Activated naive CD8-positive, alpha-beta T cell treated with anti-CD3 and anti-CD28 coated beads, Interleukin-2, amount 50 U/mL, for 24 hours (primary cell): ENCODE measurements around the gene RABEPK.
"Not testable (repeated sequence)": the region's sequence is repeated elsewhere in the genome, so short reads cannot be mapped to it uniquely, and the experiment has no call there.

Source experiments
- ATAC-seq: fragments of 150-1000 bp; cut with Tn5 transposase; one replicate; pipeline ENCODE4 v1.10.0; 2021
- DNase-seq: peaks from one replicate; pipeline ENCODE4 v3.0.0; 2021
- H3K27ac Mint-ChIP-seq: one replicate; pipeline ENCODE4 v1.8.0; 2021; ENCODE audit warnings: mild to moderate bottlenecking, mixed read lengths
- H3K27me3 Mint-ChIP-seq: one replicate; pipeline ENCODE4 v1.8.0; 2021; ENCODE audit warnings: mixed read lengths
- H3K36me3 Mint-ChIP-seq: one replicate; pipeline ENCODE4 v1.8.0; 2021; ENCODE audit warnings: low read depth, mixed read lengths
- H3K4me1 Mint-ChIP-seq: one replicate; pipeline ENCODE4 v1.8.0; 2021; ENCODE audit warnings: mixed read lengths
- H3K4me3 Mint-ChIP-seq: one replicate; pipeline ENCODE4 v1.8.0; 2021; ENCODE audit warnings: mild to moderate bottlenecking, moderate library complexity, mixed read lengths
- H3K9me3 Mint-ChIP-seq: one replicate; pipeline ENCODE4 v1.8.0; 2021; ENCODE audit warnings: mixed read lengths

Gene RABEPK

GRCh38 chr9:125181756-125182155 lies 18.6 kb upstream of the RABEPK start:
- not testable (repeated sequence) for H3K27me3 Mint-ChIP-seq, H3K4me3 Mint-ChIP-seq, H3K27ac Mint-ChIP-seq, H3K9me3 Mint-ChIP-seq, DNase-seq, ATAC-seq
- peaks cover 39% of the 10 kb centered on the region for H3K4me1 Mint-ChIP-seq
- peaks cover 23% of the 10 kb centered on the region for H3K36me3 Mint-ChIP-seq

GRCh38 chr9:125183054-125183453 lies 17.3 kb upstream of the RABEPK start:
- Mint-ChIP-seq H3K36me3 (peaks cover 32% of the 10 kb centered on the region), H3K27ac (no peak overlapping the region), H3K4me1 (peaks cover 49% of the 10 kb centered on the region), H3K9me3 (no peaks in the 10 kb centered on the region), H3K4me3 (no peak overlapping the region), H3K27me3 (no peaks in the 10 kb centered on the region)
- no peak for ATAC-seq
- no peak for DNase-seq

GRCh38 chr9:125183561-125183960 lies 16.8 kb upstream of the RABEPK start:
- Mint-ChIP-seq H3K36me3 (peaks cover 31% of the 10 kb centered on the region), H3K27me3 (no peaks in the 10 kb centered on the region), H3K4me1 (peaks cover 50% of the 10 kb centered on the region), H3K9me3 (no peaks in the 10 kb centered on the region), H3K27ac (no peak overlapping the region), H3K4me3 (no peak overlapping the region)
- DNase-seq (no peak), ATAC-seq (no peak)

- Mint-ChIP-seq H3K4me1 (peaks cover 64% of the 10 kb centered on the region), H3K4me3 (peak overlapping the region; percentile 93), H3K9me3 (no peaks in the 10 kb centered on the region), H3K27me3 (no peaks in the 10 kb centered on the region), H3K27ac (peak overlapping the region; percentile 89), H3K36me3 (peaks cover 14% of the 10 kb centered on the region)
- peak; percentile 2 for ATAC-seq
- DNase-seq: peak; percentile 43
Measured at GRCh38 chr9:125189011-125189360, 11.4 kb upstream of the RABEPK start.

GRCh38 chr9:125189361-125190289 lies 10.7 kb upstream of the RABEPK start, which contains the start of gene PPP6C:
Gene PPP6C (minus strand): TSS chr9:125189803. CDS start chr9:125189718, 85 bp downstream.
- ATAC-seq: peak; percentile 98
- peak within 1 kb of the TSS; percentile 93 for H3K4me3 Mint-ChIP-seq
- DNase-seq: peak; percentile 99
- peak within 1 kb of the TSS; percentile 89 for H3K27ac Mint-ChIP-seq
- peaks cover 68% of the 10 kb centered on the region for H3K4me1 Mint-ChIP-seq
- H3K36me3 Mint-ChIP-seq: peaks cover 12% of the 10 kb centered on the region
- H3K9me3 Mint-ChIP-seq: no peaks in the 10 kb centered on the region
- no peaks in the 10 kb centered on the region for H3K27me3 Mint-ChIP-seq

GRCh38 chr9:125190361-125190801 lies 10.0 kb upstream of the RABEPK start:
- DNase-seq (peak; percentile 32), ATAC-seq (no peak)
- H3K36me3 Mint-ChIP-seq: peaks cover 9% of the 10 kb centered on the region

GRCh38 chr9:125194466-125194865 lies 5.9 kb upstream of the RABEPK start:
- peaks cover 58% of the 10 kb centered on the region for H3K4me1 Mint-ChIP-seq

More at GRCh38 chr9:125190361-125190801, 10.0 kb upstream of the RABEPK start:
- peaks cover 72% of the 10 kb centered on the region for H3K4me1 Mint-ChIP-seq
- H3K27me3 Mint-ChIP-seq: no peaks in the 10 kb centered on the region
- peak overlapping the region; percentile 89 for H3K27ac Mint-ChIP-seq
- peak overlapping the region; percentile 93 for H3K4me3 Mint-ChIP-seq
- H3K9me3 Mint-ChIP-seq: no peaks in the 10 kb centered on the region

GRCh38 chr9:125195591-125195990 lies 4.8 kb upstream of the RABEPK start:
- not testable (repeated sequence) for H3K4me3 Mint-ChIP-seq, H3K36me3 Mint-ChIP-seq, DNase-seq, H3K27ac Mint-ChIP-seq, H3K27me3 Mint-ChIP-seq, H3K9me3 Mint-ChIP-seq, ATAC-seq
- H3K4me1 Mint-ChIP-seq: peaks cover 54% of the 10 kb centered on the region

More at GRCh38 chr9:125194466-125194865, 5.9 kb upstream of the RABEPK start:
- ATAC-seq, H3K9me3 Mint-ChIP-seq, H3K36me3 Mint-ChIP-seq, DNase-seq, H3K27me3 Mint-ChIP-seq: not testable (repeated sequence)
- Mint-ChIP-seq H3K4me3 (peak overlapping the region; percentile 48), H3K27ac (peak overlapping the region; percentile 68)

GRCh38 chr9:125202846-125203618 lies 2.7 kb downstream of the RABEPK start:
- no peaks in the 10 kb centered on the region for H3K27me3 Mint-ChIP-seq

GRCh38 chr9:125204477-125204876 lies 4.1 kb downstream of the RABEPK start:
- H3K4me3 Mint-ChIP-seq: no peak overlapping the region
- no peak for DNase-seq
- peaks cover 52% of the 10 kb centered on the region for H3K36me3 Mint-ChIP-seq
- peaks cover 12% of the 10 kb centered on the region for H3K4me1 Mint-ChIP-seq
- no peaks in the 10 kb centered on the region for H3K9me3 Mint-ChIP-seq
- no peak for ATAC-seq
- no peaks in the 10 kb centered on the region for H3K27me3 Mint-ChIP-seq
- H3K27ac Mint-ChIP-seq: no peak overlapping the region

More at GRCh38 chr9:125202846-125203618, 2.7 kb downstream of the RABEPK start:
- no peak overlapping the region for H3K4me3 Mint-ChIP-seq
- H3K4me1 Mint-ChIP-seq: peaks cover 16% of the 10 kb centered on the region
- ATAC-seq: no peak
- H3K36me3 Mint-ChIP-seq: peaks cover 42% of the 10 kb centered on the region
- no peaks in the 10 kb centered on the region for H3K9me3 Mint-ChIP-seq
- no peak overlapping the region for H3K27ac Mint-ChIP-seq
- no peak for DNase-seq

- no peak for ATAC-seq
- H3K4me1 Mint-ChIP-seq: no peaks in the 10 kb centered on the region
- no peak for DNase-seq
- H3K9me3 Mint-ChIP-seq: no peaks in the 10 kb centered on the region
- no peak overlapping the region for H3K27ac Mint-ChIP-seq
- H3K4me3 Mint-ChIP-seq: no peak overlapping the region
- H3K36me3 Mint-ChIP-seq: peaks cover 46% of the 10 kb centered on the region
- no peaks in the 10 kb centered on the region for H3K27me3 Mint-ChIP-seq
Measured at GRCh38 chr9:125214186-125214585, 13.8 kb downstream of the RABEPK start.

GRCh38 chr9:125218621-125219020 lies 18.3 kb downstream of the RABEPK start:
- H3K27ac Mint-ChIP-seq: no peak overlapping the region
- ATAC-seq (no peak), DNase-seq (no peak)
- no peak overlapping the region for H3K4me3 Mint-ChIP-seq
- no peaks in the 10 kb centered on the region for H3K9me3 Mint-ChIP-seq
- H3K4me1 Mint-ChIP-seq: no peaks in the 10 kb centered on the region
- peaks cover 41% of the 10 kb centered on the region for H3K36me3 Mint-ChIP-seq
- no peaks in the 10 kb centered on the region for H3K27me3 Mint-ChIP-seq

- ATAC-seq, H3K27me3 Mint-ChIP-seq, H3K27ac Mint-ChIP-seq, H3K4me1 Mint-ChIP-seq, H3K4me3 Mint-ChIP-seq, DNase-seq, H3K9me3 Mint-ChIP-seq: not testable (repeated sequence)
- H3K36me3 Mint-ChIP-seq: peaks cover 31% of the 10 kb centered on the region
Measured at GRCh38 chr9:125224858-125225257, 24.5 kb downstream of the RABEPK start.

GRCh38 chr9:125227761-125228160 lies 27.4 kb downstream of the RABEPK start:
- H3K27me3 Mint-ChIP-seq: no peaks in the 10 kb centered on the region
- no peak overlapping the region for H3K27ac Mint-ChIP-seq
- no peaks in the 10 kb centered on the region for H3K4me1 Mint-ChIP-seq
- ATAC-seq (no peak), DNase-seq (no peak)
- no peak overlapping the region for H3K4me3 Mint-ChIP-seq
- no peaks in the 10 kb centered on the region for H3K9me3 Mint-ChIP-seq
- peaks cover 18% of the 10 kb centered on the region for H3K36me3 Mint-ChIP-seq
